IMR-90 (cell line): ENCODE results near the gene INO80D. TPM values are rescaled to one million over a fixed set of nuclear protein-coding genes. Genes with fewer than 3 reads are reported as not detected.

ENCODE experiments used
- ATAC-seq: fragments of 200-7000 bp; cut with Tn5 transposase; 2 replicates; pipeline ENCODE4 v1.9.1; 2020; ENCODE audit warnings: low read depth, mild to moderate bottlenecking, moderate library complexity
- BruUV-seq: library from RNA; stranded (reverse); fragments of 400-500 nt; replicated peaks from 2 replicates; lab custom pipeline; 2021; lab: Mats Ljungman, UMichigan
- CTCF ChIA-PET: fragments of 300-600 bp; formaldehyde crosslinking; extraction: SDS; loops from one replicate; lab custom pipeline; 2021; ENCODE audit warnings: antibody characterized with exemption; lab: Yijun Ruan, JAX
- POLR2A ChIA-PET: fragments of 300-600 bp; sonication (Branson Sonifier 250); formaldehyde crosslinking; loops from one replicate; lab custom pipeline; 2022; ENCODE audit warnings: antibody characterized with exemption; ENCODE audit not compliant: unreplicated experiment; lab: Charles Lee
- DNase-seq: peaks from one replicate; pipeline ENCODE4 v3.0.0; 2013
- H2AFZ ChIP-seq: replicated peaks from 2 replicates; pipeline ENCODE3; 2013; ENCODE audit warnings: low read length, mild to moderate bottlenecking; ENCODE audit not compliant: poor library complexity
- H2AK5ac ChIP-seq: 2 replicates; pipeline ENCODE4 v1.6.1; 2013; ENCODE audit warnings: low read depth, low read length, inconsistent platforms
- H2AK9ac ChIP-seq: replicated peaks from 2 replicates; pipeline ENCODE3; 2013; ENCODE audit warnings: mild to moderate bottlenecking, low read depth, low read length, moderate library complexity; ENCODE audit not compliant: poor library complexity
- H2BK120ac ChIP-seq: 2 replicates; pipeline ENCODE4 v1.6.1; 2013; ENCODE audit warnings: low read depth, low read length, inconsistent platforms
- H2BK15ac ChIP-seq: 3 replicates; pipeline ENCODE4 v1.6.1; 2013; ENCODE audit warnings: low read depth, low read length, inconsistent platforms
- H2BK20ac ChIP-seq: 2 replicates; pipeline ENCODE4 v1.6.1; 2013; ENCODE audit warnings: low read depth, mild to moderate bottlenecking, inconsistent platforms, low read length, moderate library complexity
- H2BK5ac ChIP-seq: 2 replicates; pipeline ENCODE4 v1.6.1; 2013; ENCODE audit warnings: mild to moderate bottlenecking, low read depth, low read length, inconsistent platforms; ENCODE audit not compliant: poor library complexity, severe bottlenecking
- H3K14ac ChIP-seq: replicated peaks from 2 replicates; pipeline ENCODE4 v1.6.1; 2013; ENCODE audit warnings: low read depth, low read length, inconsistent platforms
- H3K18ac ChIP-seq: 2 replicates; pipeline ENCODE4 v1.6.1; 2013; ENCODE audit warnings: low read depth, low read length, control low read depth
- H3K23ac ChIP-seq: 2 replicates; pipeline ENCODE4 v1.6.1; 2013; ENCODE audit warnings: low read depth, low read length, inconsistent platforms
- H3K27ac ChIP-seq: 2 replicates; pipeline ENCODE4 v1.5.1; 2013; ENCODE audit warnings: mild to moderate bottlenecking, control low read depth, low read length; ENCODE audit not compliant: insufficient read depth
- H3K27me3 ChIP-seq: 2 replicates; pipeline ENCODE4 v1.6.1; 2013; ENCODE audit warnings: low read length; ENCODE audit not compliant: control insufficient read depth, insufficient read depth
- H3K36me3 ChIP-seq: 2 replicates; pipeline ENCODE4 v1.6.1; 2013; ENCODE audit warnings: low read length, mixed read lengths; ENCODE audit not compliant: control insufficient read depth, insufficient read depth
- H3K4ac ChIP-seq: 2 replicates; pipeline ENCODE4 v1.6.1; 2013; ENCODE audit warnings: low read depth, low read length, inconsistent platforms
- H3K4me1 ChIP-seq: 2 replicates; pipeline ENCODE4 v1.6.1; 2013; ENCODE audit warnings: low read length, mixed read lengths; ENCODE audit not compliant: control insufficient read depth, insufficient read depth
- H3K4me2 ChIP-seq: 2 replicates; pipeline ENCODE4 v1.6.1; 2013; ENCODE audit warnings: low read depth, mild to moderate bottlenecking, control low read depth, low read length, moderate library complexity
- H3K4me3 ChIP-seq: 2 replicates; pipeline ENCODE4 v1.5.1; 2013; ENCODE audit warnings: low read depth, mild to moderate bottlenecking, control low read depth, low read length, moderate library complexity; ENCODE audit not compliant: insufficient read depth
- H3K56ac ChIP-seq: 2 replicates; pipeline ENCODE4 v1.6.1; 2013; ENCODE audit warnings: low read length, inconsistent platforms; ENCODE audit not compliant: insufficient read depth; ENCODE audit errors: extremely low read depth
- H3K79me1 ChIP-seq, 2 experiments: 2 replicates each; pipeline ENCODE4 v1.6.1; 2013; ENCODE audit warnings: low read length in 2 of 2, inconsistent platforms in 1 of 2, low read depth in 1 of 2
- H3K9ac ChIP-seq: 2 replicates; pipeline ENCODE4 v1.6.1; 2013; ENCODE audit warnings: low read depth, low read length, control low read depth
- H3K9me1 ChIP-seq: 2 replicates; pipeline ENCODE4 v1.6.1; 2013; ENCODE audit warnings: low read length, inconsistent platforms; ENCODE audit not compliant: insufficient read depth
- H3K9me3 ChIP-seq: 2 replicates; pipeline ENCODE4 v1.6.1; 2013; ENCODE audit warnings: low read length; ENCODE audit not compliant: control insufficient read depth, insufficient read depth
- H4K20me1 ChIP-seq: 2 replicates; pipeline ENCODE4 v1.6.1; 2013; ENCODE audit warnings: low read length, inconsistent platforms; ENCODE audit not compliant: insufficient read depth
- H4K5ac ChIP-seq: 2 replicates; pipeline ENCODE4 v1.6.1; 2013; ENCODE audit warnings: mild to moderate bottlenecking, low read depth, low read length, control low read depth
- H4K8ac ChIP-seq, 2 experiments: 2 replicates each; pipeline ENCODE4 v1.6.1; 2013; ENCODE audit warnings: low read depth in 2 of 2, low read length in 2 of 2, control low read depth in 1 of 2, inconsistent platforms in 1 of 2
- H4K91ac ChIP-seq: 2 replicates; pipeline ENCODE4 v1.6.1; 2013; ENCODE audit warnings: low read depth, low read length, inconsistent platforms; ENCODE audit not compliant: insufficient read depth
- CEBPB ChIP-seq: IDR thresholded peaks from 2 replicates; pipeline ENCODE4 v1.6.1; 2012; ENCODE audit warnings: low read depth, low read length, improper control_type of control experiment
- FOS ChIP-seq: fragments of 150-350 bp; IDR thresholded peaks from 2 replicates; pipeline ENCODE4 v1.6.1; 2016; ENCODE audit warnings: low read depth, low read length
- MAFK ChIP-seq: IDR thresholded peaks from 2 replicates; pipeline ENCODE4 v1.6.1; 2012; ENCODE audit warnings: low read depth, low read length, improper control_type of control experiment
- MXI1 ChIP-seq: IDR thresholded peaks from 2 replicates; pipeline ENCODE4 v1.6.1; 2012; ENCODE audit warnings: low read depth, mild to moderate bottlenecking, low read length, moderate library complexity, borderline replicate concordance
- POLR2A ChIP-seq: IDR thresholded peaks from 2 replicates; pipeline ENCODE4 v1.6.1; 2012; ENCODE audit warnings: mild to moderate bottlenecking, low read depth, low read length
- RAD21 ChIP-seq: IDR thresholded peaks from 2 replicates; pipeline ENCODE4 v1.6.1; 2012; ENCODE audit warnings: low read length, improper control_type of control experiment
- SMC3 ChIP-seq: fragments of 150-350 bp; IDR thresholded peaks from 2 replicates; pipeline ENCODE4 v1.6.1; 2016; ENCODE audit warnings: low read depth, mild to moderate bottlenecking, antibody characterized with exemption, low read length, moderate library complexity
- WGBS, 2 experiments: methylation state at CpG; one replicate each; pipeline versions ENCODE4 v1.1.5 to v1.1.7; 2013; ENCODE audit warnings: missing lambda C conversion rate in 2 of 2; ENCODE audit not compliant: insufficient read length in 1 of 2; ENCODE audit errors: extremely low coverage in 2 of 2; 5-methylcytosine and 5-hydroxymethylcytosine counted together
- dilution Hi-C: fragments of 300-500 bp; cut with HindIII; formaldehyde crosslinking; loops from one replicate; pipeline ENCODE4 v1.14.3; 2018; ENCODE audit warnings: low sequenced_read_pairs; ENCODE audit not compliant: unreplicated experiment
- in situ Hi-C: fragments of 300-500 bp; cut with MboI; formaldehyde crosslinking; loops from 3 replicates; pipeline ENCODE4 v1.14.3; 2019; ENCODE audit warnings: low sequenced_read_pairs, inconsistent platforms, mixed read lengths
- intact Hi-C: fragments of 100-400 bp; cut with micrococcal nuclease; formaldehyde crosslinking; loops from 2 replicates; pipeline ENCODE4 v1.10.0; 2022
- polyA plus RNA-seq, 3 experiments: library from polyadenylated mRNA; depleted of rRNA; stranded (reverse); fragments of >200 nt; gene quantifications; 2 replicates each; pipeline ENCODE4 v1.2.3, GENCODE V29; 2012; ENCODE audit warnings: low replicate concordance in 1 of 3
- total RNA-seq: library from RNA; depleted of rRNA; stranded (reverse); fragments of >200 nt; gene quantifications from 2 replicates; pipeline ENCODE4 v1.2.3, GENCODE V29; 2012
- TF ChIP-seq, protein P1 (sequence below): fragments of 150-350 bp; IDR thresholded peaks from 2 replicates; pipeline ENCODE4 v1.6.1; 2017; ENCODE audit warnings: mild to moderate bottlenecking, antibody characterized with exemption, low read length, low read depth
- TF ChIP-seq, protein P2 (sequence below): conservative IDR thresholded peaks from 2 replicates; pipeline ENCODE4 v1.5.1; 2012; ENCODE audit warnings: mild to moderate bottlenecking, low read depth, low read length, improper control_type of control experiment

The INO80D gene
- total and polyA plus RNA-seq, 2 of the 4 experiments (the other 2 are of a cell fraction) = 0.79 to 4.5 TPM

DNA sequence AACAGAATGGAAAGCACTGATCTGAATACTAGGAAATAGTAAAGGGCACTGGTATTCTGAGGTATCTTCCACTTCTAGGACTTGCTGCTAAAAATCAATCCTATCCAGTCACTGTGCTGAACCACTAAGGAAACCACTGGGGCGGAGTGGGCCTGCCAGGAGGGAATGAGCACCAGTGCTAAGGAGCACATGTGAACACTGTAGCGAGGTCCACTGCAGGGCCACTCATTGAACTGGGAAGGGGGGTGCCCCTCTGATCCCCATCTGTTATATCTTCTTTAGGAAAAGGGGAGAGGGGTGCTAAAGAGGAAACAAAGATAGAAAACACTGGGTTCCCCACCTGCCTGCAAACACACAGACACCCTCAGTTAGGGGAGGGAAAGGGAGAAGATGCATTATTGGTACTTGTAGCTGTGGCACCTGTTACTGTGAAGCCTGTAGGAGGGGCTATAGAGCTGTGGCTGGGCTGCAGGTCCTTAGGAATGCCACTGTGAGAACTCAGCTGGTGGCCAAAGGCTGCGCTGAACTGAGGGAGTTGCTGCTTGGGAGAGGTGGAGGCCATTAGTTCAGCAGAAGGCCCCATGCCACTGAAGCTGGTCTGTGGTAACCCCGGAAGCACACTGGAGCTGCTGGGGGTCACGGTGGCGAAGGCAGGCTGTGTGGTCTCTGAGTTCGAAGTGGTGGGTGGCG lies 81.8 kb downstream of the INO80D start:
- Histone ChIP-seq H3K18ac (no peak overlapping the region), H2AK5ac (no peak overlapping the region), H4K91ac (no peak overlapping the region), H3K4me1 (peaks cover 3% of the 10 kb centered on the region), H3K27me3 (no peaks in the 10 kb centered on the region), H2BK120ac (no peak overlapping the region), H4K5ac (no peak overlapping the region), H4K20me1 (no peaks in the 10 kb centered on the region), H3K14ac (no peak overlapping the region), H3K23ac (no peak overlapping the region), H3K56ac (no peak overlapping the region), H2BK15ac (no peak overlapping the region), H3K9ac (no peak overlapping the region), H3K9me3 (no peaks in the 10 kb centered on the region), H3K9me1 (peaks cover 3% of the 10 kb centered on the region; the same call in 1 of the 2 replicates), H2BK20ac (no peak overlapping the region), H2AK9ac (no peak overlapping the region), H4K8ac (no peak overlapping the region), H3K27ac (no peak overlapping the region), H3K4ac (no peak overlapping the region), H3K4me2 (no peak overlapping the region), H2BK5ac (no peak overlapping the region), H3K36me3 (peaks cover 23% of the 10 kb centered on the region), H3K4me3 (no peak overlapping the region), H2AFZ (no peak overlapping the region), H3K79me1 (no peaks in the 10 kb centered on the region)
- ATAC-seq (peak; percentile 42; the same call in 1 of the 2 replicates), DNase-seq (peak; percentile 18)
- POLR2A ChIA-PET = no interaction called here
- WGBS, 2 experiments = 86% methylated on average over 1 of the region's 8 CpGs; no CpG with 5 or more reads in 1 of the 2 experiments
- intact Hi-C loops (loop anchor here (1.0 kb wide), 1 partner anchor 39 kb away; no protein-coding TSS in a partner anchor), in situ Hi-C loops (no loop called here), dilution Hi-C loops (no loop called here)
- BruUV-seq = no TSS peak
- TF ChIP-seq MXI1 (no peak), FOS (no peak), MAFK (no peak), POLR2A (no peak), RAD21 (peak; percentile 46), CEBPB (no peak), SMC3 (no peak)
- TF ChIP-seq, protein P1, sequence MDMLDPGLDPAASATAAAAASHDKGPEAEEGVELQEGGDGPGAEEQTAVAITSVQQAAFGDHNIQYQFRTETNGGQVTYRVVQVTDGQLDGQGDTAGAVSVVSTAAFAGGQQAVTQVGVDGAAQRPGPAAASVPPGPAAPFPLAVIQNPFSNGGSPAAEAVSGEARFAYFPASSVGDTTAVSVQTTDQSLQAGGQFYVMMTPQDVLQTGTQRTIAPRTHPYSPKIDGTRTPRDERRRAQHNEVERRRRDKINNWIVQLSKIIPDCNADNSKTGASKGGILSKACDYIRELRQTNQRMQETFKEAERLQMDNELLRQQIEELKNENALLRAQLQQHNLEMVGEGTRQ = no peak
- TF ChIP-seq, protein P2, sequence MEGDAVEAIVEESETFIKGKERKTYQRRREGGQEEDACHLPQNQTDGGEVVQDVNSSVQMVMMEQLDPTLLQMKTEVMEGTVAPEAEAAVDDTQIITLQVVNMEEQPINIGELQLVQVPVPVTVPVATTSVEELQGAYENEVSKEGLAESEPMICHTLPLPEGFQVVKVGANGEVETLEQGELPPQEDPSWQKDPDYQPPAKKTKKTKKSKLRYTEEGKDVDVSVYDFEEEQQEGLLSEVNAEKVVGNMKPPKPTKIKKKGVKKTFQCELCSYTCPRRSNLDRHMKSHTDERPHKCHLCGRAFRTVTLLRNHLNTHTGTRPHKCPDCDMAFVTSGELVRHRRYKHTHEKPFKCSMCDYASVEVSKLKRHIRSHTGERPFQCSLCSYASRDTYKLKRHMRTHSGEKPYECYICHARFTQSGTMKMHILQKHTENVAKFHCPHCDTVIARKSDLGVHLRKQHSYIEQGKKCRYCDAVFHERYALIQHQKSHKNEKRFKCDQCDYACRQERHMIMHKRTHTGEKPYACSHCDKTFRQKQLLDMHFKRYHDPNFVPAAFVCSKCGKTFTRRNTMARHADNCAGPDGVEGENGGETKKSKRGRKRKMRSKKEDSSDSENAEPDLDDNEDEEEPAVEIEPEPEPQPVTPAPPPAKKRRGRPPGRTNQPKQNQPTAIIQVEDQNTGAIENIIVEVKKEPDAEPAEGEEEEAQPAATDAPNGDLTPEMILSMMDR = peak; percentile 27; the same call in 1 of the 2 replicates
- CTCF ChIA-PET = interaction anchor here (1.0 kb wide), 2 partner anchors 9 to 24 kb away, joined by 3 to 6 read pairs; no protein-coding TSS in a partner anchor
